ENCODE measurements around the gene GNG2.
"Not testable (repeated sequence)": the region's sequence is repeated elsewhere in the genome, so short reads cannot be mapped to it uniquely, and the experiment has no call there.

Gene GNG2

GRCh38 chr14:51884086-51884927, 23.9 kb downstream of the GNG2 start:
- in situ Hi-C loops (cut with MboI; ENCODE audit: low sequenced_read_pairs), result no loop called here

GRCh38 chr14:51889851-51890250, 29.4 kb downstream of the GNG2 start:
- in situ Hi-C loops (cut with MboI; ENCODE audit: low sequenced_read_pairs), result no loop called here

GRCh38 chr14:51894250-51894649, 33.8 kb downstream of the GNG2 start:
- in situ Hi-C loops (cut with MboI; ENCODE audit: low sequenced_read_pairs), result no loop called here

- in situ Hi-C loops (cut with MboI; ENCODE audit: low sequenced_read_pairs), result no loop called here
Observed at GRCh38 chr14:51895375-51895774, 35.0 kb downstream of the GNG2 start.

GRCh38 chr14:51897791-51898355, 37.5 kb downstream of the GNG2 start:
- in situ Hi-C loops (cut with MboI; ENCODE audit: low sequenced_read_pairs), result no loop called here

GRCh38 chr14:51901475-51902024, 41.1 kb downstream of the GNG2 start:
- in situ Hi-C loops (cut with MboI; ENCODE audit: low sequenced_read_pairs), result no loop called here

- in situ Hi-C loops (cut with MboI; ENCODE audit: low sequenced_read_pairs), result not testable (repeated sequence)
Observed at GRCh38 chr14:51905656-51906121, 45.3 kb downstream of the GNG2 start.

- in situ Hi-C loops (cut with MboI; ENCODE audit: low sequenced_read_pairs), result no loop called here
Observed at GRCh38 chr14:51908086-51908485, 47.7 kb downstream of the GNG2 start.

GRCh38 chr14:51912112-51912786, 51.8 kb downstream of the GNG2 start:
- in situ Hi-C loops (cut with MboI; ENCODE audit: low sequenced_read_pairs), result no loop called here

GRCh38 chr14:51914310-51914709, 53.9 kb downstream of the GNG2 start:
- in situ Hi-C loops (cut with MboI; ENCODE audit: low sequenced_read_pairs), result no loop called here

- in situ Hi-C loops (cut with MboI; ENCODE audit: low sequenced_read_pairs), result no loop called here
Observed at GRCh38 chr14:51917193-51917592, 56.8 kb downstream of the GNG2 start.

GRCh38 chr14:51921026-51921425, 60.6 kb downstream of the GNG2 start:
- in situ Hi-C loops (cut with MboI; ENCODE audit: low sequenced_read_pairs), result no loop called here

GRCh38 chr14:51922624-51923023, 62.2 kb downstream of the GNG2 start:
- in situ Hi-C loops (cut with MboI; ENCODE audit: low sequenced_read_pairs), result no loop called here

- in situ Hi-C loops (cut with MboI; ENCODE audit: low sequenced_read_pairs), result no loop called here
Observed at GRCh38 chr14:51924600-51924999, 64.2 kb downstream of the GNG2 start.

- in situ Hi-C loops (cut with MboI; ENCODE audit: low sequenced_read_pairs), result no loop called here
Observed at GRCh38 chr14:51925980-51926379, 65.6 kb downstream of the GNG2 start.

- in situ Hi-C loops (cut with MboI; ENCODE audit: low sequenced_read_pairs), result no loop called here
Observed at GRCh38 chr14:51926449-51926848, 66.0 kb downstream of the GNG2 start.

- in situ Hi-C loops (cut with MboI; ENCODE audit: low sequenced_read_pairs), result no loop called here
Observed at GRCh38 chr14:51928568-51928967, 68.2 kb downstream of the GNG2 start.

- in situ Hi-C loops (cut with MboI; ENCODE audit: low sequenced_read_pairs), result no loop called here
Observed at GRCh38 chr14:51929166-51929565, 68.8 kb downstream of the GNG2 start.

GRCh38 chr14:51929910-51930682, 69.7 kb downstream of the GNG2 start:
- in situ Hi-C loops (cut with MboI; ENCODE audit: low sequenced_read_pairs), result no loop called here

GRCh38 chr14:51931308-51931707, 70.9 kb downstream of the GNG2 start:
- in situ Hi-C loops (cut with MboI; ENCODE audit: low sequenced_read_pairs), result no loop called here

- in situ Hi-C loops (cut with MboI; ENCODE audit: low sequenced_read_pairs), result no loop called here
Observed at GRCh38 chr14:51933191-51933590, 72.8 kb downstream of the GNG2 start.
